ENCODE results near the gene ARL4D.
"Not testable (repeated sequence)": the region's sequence is repeated elsewhere in the genome, so short reads cannot be mapped to it uniquely, and the experiment has no call there.

The ARL4D gene

DNA sequence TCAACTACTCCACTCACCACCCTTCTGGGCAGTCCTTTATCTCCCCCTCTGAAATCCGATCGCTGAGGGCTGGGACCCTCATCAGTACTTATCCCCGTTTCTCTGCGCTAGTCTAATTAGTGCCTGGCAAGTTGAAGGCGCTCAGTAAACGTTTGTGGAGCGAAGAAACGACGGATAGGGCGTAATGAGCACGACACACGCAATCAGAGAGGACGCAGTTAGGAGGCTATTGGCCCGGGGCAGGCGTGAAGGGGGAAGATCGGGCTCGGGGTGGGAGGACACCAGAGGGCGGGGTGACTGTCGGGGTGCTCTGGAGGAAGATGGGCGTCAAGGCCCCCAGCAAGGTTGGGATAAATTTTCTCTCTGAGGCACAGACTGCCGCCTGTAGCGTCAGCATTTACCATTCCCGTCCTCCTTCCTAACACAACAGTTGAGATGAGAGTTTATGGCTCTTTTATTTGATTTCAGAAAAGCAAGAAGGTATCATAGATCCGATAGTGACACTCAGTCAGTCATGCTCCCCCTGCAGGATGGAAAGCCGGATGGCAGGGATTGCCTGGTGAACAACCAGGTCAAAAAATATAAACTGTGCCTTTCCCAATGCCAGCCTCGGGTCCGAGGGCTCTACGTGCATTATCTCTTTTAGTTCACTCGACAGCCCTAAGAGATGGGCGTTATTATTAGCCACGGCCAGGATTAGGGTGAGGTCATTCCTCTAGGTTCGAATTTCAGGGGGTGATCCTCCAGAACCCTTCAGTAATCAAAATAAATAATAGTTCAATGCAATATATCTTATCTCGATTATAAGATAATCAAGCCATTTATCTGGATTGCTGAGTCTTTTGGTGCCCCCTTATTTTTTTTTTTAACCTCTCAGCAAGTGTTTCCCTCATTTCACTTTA is 9.5 kb upstream of the ARL4D start:
- ChIA-PET POLR2A (ENCODE audit: low non-redundant PET) (interaction anchor here (1.1 to 1.9 kb wide), 3 partner anchors 16 to 28 kb away, joined by 5 to 32 read pairs (median 6); no protein-coding TSS in a partner anchor), CTCF (interaction anchor here (1.2 to 2.8 kb wide), 2 partner anchors 21 to 94 kb away, joined by 4 to 15 read pairs; partner anchors contain the start of gene DHX8)
- H3K27ac ChIP-seq, result peak overlapping the region; percentile 98
- peak; percentile 92 for TF ChIP-seq CTCF (conservative IDR thresholded peaks at IDR 0.05; ENCODE audit: low read depth)
- DNase-seq (ENCODE audit: low spot score), result peak; percentile 65

DNA sequence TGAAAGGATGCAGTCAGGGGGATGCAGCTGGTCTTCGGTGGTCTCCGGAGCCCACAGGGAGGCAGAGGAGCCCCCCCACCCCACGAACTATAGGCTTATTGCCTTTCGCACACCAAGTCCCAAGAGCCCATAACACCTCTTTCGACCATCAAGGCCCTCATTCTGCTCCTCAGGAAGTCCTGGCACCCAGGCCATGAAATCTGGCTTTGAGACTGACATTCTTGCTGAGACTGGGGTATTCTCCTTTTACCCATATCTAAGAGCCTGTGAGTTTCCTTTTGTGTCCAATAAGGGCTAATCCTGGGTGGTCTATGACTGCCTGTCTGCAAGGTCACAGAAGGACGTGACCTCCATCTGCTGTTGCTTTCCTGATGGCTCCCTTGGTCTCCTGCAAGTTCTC is 6.4 kb upstream of the ARL4D start:
- no peak for TF ChIP-seq CTCF (conservative IDR thresholded peaks at IDR 0.05; ENCODE audit: low read depth)
- DNase-seq (ENCODE audit: low spot score), result no peak
- CTCF ChIA-PET, result interaction anchor here (0.6 to 4.3 kb wide), 3 partner anchors 91 to 103 kb away, joined by 4 to 86 read pairs (median 5); partner anchors contain the start of gene DHX8
- H3K27ac ChIP-seq, result peak overlapping the region; percentile 29; the same call in 1 of the 2 replicates
- POLR2A ChIA-PET (ENCODE audit: low non-redundant PET), result no interaction called here

- TF ChIP-seq CTCF (conservative IDR thresholded peaks at IDR 0.05; ENCODE audit: low read depth), result peak; percentile 84
- H3K27ac ChIP-seq, result peak overlapping the region; percentile 63
Measured at GRCh38 chr17:43393944-43394482, 4.8 kb upstream of the ARL4D start.

GRCh38 chr17:43394696-43395095 is 4.1 kb upstream of the ARL4D start:
- not testable (repeated sequence) for DNase-seq (ENCODE audit: low spot score)
- peak overlapping the region; percentile 63 for H3K27ac ChIP-seq
- POLR2A ChIA-PET (ENCODE audit: low non-redundant PET), result interaction anchor here (0.5 kb wide), 1 partner anchor 88 kb away, joined by 4 read pairs; no protein-coding TSS in a partner anchor
- CTCF ChIA-PET, result interaction anchor here (0.6 to 4.3 kb wide), 9 partner anchors 8 to 385 kb away, joined by 3 to 86 read pairs (median 4); partner anchors contain the start of gene DHX8

More at GRCh38 chr17:43393944-43394482, 4.8 kb upstream of the ARL4D start:
- ChIA-PET CTCF (interaction anchor here (0.5 to 4.3 kb wide), 19 partner anchors 9 to 384 kb away, joined by 3 to 86 read pairs (median 3); partner anchors contain the start of gene DHX8), POLR2A (ENCODE audit: low non-redundant PET) (interaction anchor here (1.0 kb wide), 1 partner anchor 25 kb away, joined by 3 read pairs; no protein-coding TSS in a partner anchor)
- peak; percentile 89 for DNase-seq (ENCODE audit: low spot score)

- ChIA-PET CTCF (interaction anchor here (2.2 to 4.3 kb wide), 2 partner anchors 88 to 93 kb away, joined by 7 to 86 read pairs; partner anchors contain the start of gene DHX8), POLR2A (ENCODE audit: low non-redundant PET) (interaction anchor here (0.5 kb wide), 1 partner anchor 87 kb away, joined by 4 read pairs; no protein-coding TSS in a partner anchor)
- peak overlapping the region; percentile 63 for H3K27ac ChIP-seq
- no peak for DNase-seq (ENCODE audit: low spot score)
- TF ChIP-seq CTCF (conservative IDR thresholded peaks at IDR 0.05; ENCODE audit: low read depth), result no peak
Measured at GRCh38 chr17:43395165-43395564, 3.6 kb upstream of the ARL4D start.

GRCh38 chr17:43396491-43397060 is 2.2 kb upstream of the ARL4D start:
- CTCF ChIA-PET, result interaction anchor here (0.7 to 4.3 kb wide), 2 partner anchors 87 to 1182 kb away, joined by 8 to 86 read pairs; partner anchors contain the start of gene DHX8
- no peak for DNase-seq (ENCODE audit: low spot score)
- POLR2A ChIA-PET (ENCODE audit: low non-redundant PET), result no interaction called here
- peak overlapping the region; percentile 45 for H3K27ac ChIP-seq
- TF ChIP-seq CTCF (conservative IDR thresholded peaks at IDR 0.05; ENCODE audit: low read depth), result no peak

Data from RWPE1 (cell line).